NCI-H1436 (cell line): ENCODE data around the gene NDFIP2.
"Not testable (repeated sequence)": the region's sequence is repeated elsewhere in the genome, so short reads cannot be mapped to it uniquely, and the experiment has no call there.

ENCODE experiments used
- DNase-seq: peaks from one replicate; lab custom pipeline; 2025; lab: John Stamatoyannopoulos, UW

NDFIP2 gene

GRCh38 chr13:79600146-79600545 lies 119.2 kb downstream of the NDFIP2 start:
- DNase-seq = not testable (repeated sequence)

- no peak for DNase-seq
Measured at GRCh38 chr13:79602936-79603335, 122.0 kb downstream of the NDFIP2 start.

- DNase-seq = no peak
Measured at GRCh38 chr13:79604752-79605151, 123.8 kb downstream of the NDFIP2 start.
